WI38 (cell line): ENCODE results near the gene ADAMTS6.

ENCODE experiments used
- H3K4me3 ChIP-seq: 2 replicates; pipeline ENCODE4 v1.5.1; 2011; ENCODE audit warnings: low read depth, mild to moderate bottlenecking, control low read depth, low read length
- TF ChIP-seq, protein P1 (sequence below): IDR thresholded peaks from 2 replicates; pipeline ENCODE4 v1.5.1; 2012; ENCODE audit warnings: low read depth, mild to moderate bottlenecking, control low read depth, low read length

Gene ADAMTS6

GRCh38 chr5:65366655-65367054, 115.1 kb downstream of the ADAMTS6 start:
- no peak overlapping the region for H3K4me3 ChIP-seq
- TF ChIP-seq, protein P1, sequence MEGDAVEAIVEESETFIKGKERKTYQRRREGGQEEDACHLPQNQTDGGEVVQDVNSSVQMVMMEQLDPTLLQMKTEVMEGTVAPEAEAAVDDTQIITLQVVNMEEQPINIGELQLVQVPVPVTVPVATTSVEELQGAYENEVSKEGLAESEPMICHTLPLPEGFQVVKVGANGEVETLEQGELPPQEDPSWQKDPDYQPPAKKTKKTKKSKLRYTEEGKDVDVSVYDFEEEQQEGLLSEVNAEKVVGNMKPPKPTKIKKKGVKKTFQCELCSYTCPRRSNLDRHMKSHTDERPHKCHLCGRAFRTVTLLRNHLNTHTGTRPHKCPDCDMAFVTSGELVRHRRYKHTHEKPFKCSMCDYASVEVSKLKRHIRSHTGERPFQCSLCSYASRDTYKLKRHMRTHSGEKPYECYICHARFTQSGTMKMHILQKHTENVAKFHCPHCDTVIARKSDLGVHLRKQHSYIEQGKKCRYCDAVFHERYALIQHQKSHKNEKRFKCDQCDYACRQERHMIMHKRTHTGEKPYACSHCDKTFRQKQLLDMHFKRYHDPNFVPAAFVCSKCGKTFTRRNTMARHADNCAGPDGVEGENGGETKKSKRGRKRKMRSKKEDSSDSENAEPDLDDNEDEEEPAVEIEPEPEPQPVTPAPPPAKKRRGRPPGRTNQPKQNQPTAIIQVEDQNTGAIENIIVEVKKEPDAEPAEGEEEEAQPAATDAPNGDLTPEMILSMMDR, result no peak

DNA sequence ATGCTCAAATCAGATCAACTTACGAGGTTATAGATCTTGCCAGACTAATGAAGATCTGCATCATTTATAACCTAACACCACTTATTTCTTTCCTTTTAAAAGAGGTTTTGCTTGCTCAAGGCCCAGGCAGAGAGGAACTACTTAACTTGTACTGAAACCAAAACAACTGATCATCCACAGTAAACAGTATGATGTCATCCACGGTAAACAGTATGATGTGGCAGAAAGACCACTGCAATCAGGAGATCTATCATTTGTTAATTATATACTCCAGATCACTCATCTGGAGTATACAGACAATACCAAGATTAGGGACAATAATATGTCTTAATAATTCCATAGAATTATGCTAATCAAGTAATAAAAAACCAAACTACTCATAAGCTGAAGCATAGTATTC, 116.8 kb downstream of the ADAMTS6 start:
- no peak overlapping the region for H3K4me3 ChIP-seq
- TF ChIP-seq, protein P1, result no peak

DNA sequence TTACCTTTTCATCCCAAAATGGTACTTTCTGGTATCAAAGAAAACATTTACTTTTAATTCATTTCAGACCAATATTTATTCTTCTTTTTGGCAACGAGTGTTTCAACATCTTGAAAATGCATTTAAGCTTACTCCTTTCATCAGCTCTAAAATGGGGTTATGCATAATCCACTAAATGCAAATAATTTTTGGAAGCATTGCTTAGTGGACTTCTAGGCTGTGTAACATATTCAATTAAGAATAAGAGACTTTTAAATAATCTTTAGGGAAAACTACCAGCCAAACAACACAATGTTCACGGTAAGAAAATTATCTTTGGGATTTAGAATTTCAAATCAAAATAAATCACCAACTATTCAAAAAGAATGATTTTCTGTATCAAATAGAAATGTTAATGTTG, 118.2 kb downstream of the ADAMTS6 start:
- no peak overlapping the region for H3K4me3 ChIP-seq
- TF ChIP-seq, protein P1, result no peak

GRCh38 chr5:65359981-65360380, 121.7 kb downstream of the ADAMTS6 start:
- TF ChIP-seq, protein P1, result no peak
- H3K4me3 ChIP-seq, result no peak overlapping the region

GRCh38 chr5:65359569-65359968, 122.2 kb downstream of the ADAMTS6 start:
- TF ChIP-seq, protein P1, result no peak

GRCh38 chr5:65356274-65356673, 125.4 kb downstream of the ADAMTS6 start:
- TF ChIP-seq, protein P1, result no peak
- no peak overlapping the region for H3K4me3 ChIP-seq

More at GRCh38 chr5:65359569-65359968, 122.2 kb downstream of the ADAMTS6 start:
- no peak overlapping the region for H3K4me3 ChIP-seq

DNA sequence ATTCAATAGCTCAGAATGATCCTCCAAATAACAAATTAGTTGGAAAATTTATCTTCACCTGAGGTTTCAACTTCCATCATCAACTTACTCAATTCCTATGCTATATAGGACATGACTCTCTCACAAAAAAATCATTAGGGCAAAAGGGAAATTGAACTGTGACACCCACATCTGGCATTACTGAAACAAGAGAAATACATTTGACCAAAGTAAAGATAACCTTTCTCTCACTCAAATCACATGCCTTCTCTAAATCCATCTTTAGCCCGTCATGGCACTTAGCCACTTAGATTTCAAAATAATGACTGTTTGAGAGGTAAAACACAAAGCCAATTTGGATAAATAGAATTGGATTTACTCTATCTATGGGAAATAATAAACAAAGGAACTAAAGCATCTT, 126.4 kb downstream of the ADAMTS6 start:
- TF ChIP-seq, protein P1, result no peak
- no peak overlapping the region for H3K4me3 ChIP-seq
